ENCODE data around the gene CORO7. TPM values are rescaled to one million over a fixed set of nuclear protein-coding genes. Genes with fewer than 3 reads are reported as not detected.

The CORO7 gene
- total and polyA plus RNA-seq, 2 donors (not counting 1 experiment from before 2014, with no cell fraction given), result 117 to 230 TPM

DNA sequence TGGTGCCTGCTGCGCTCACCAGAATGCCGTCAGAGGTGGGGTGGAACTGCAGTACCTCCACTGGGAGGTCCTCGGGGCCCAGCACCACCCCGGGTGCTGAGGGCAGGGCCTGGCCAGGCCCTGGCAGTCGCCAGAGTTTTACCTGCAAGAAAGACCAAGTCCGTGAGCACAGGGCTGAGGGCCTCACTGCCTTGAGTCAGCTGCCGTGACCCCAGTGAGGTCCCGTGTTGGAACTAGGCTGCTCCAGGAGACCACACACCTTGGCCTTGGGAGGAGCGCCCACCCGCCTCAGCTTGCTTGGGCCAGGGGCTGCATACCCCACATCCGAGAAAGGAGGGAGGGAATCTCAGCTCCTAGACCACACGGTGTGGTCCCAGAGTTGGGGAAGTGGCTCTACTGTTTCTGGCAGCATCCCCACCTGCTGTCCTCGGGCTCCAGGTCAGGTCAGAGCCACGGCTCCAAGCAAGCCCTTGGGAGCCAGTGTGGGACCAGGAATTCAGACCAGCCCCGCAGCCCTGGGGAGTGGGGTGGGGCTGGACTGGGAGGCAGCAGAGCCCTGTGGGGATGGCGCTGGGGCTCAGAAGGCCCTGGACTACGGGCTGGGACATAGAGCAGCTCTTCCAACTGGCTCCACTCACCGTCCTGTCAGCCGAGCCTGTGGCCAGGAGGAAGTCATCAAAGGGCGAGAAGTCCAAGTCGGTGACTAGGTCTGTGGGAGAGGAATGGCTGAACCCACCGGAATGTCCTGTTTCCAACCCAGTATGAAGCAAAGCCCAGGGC lies 8.7 kb downstream of the CORO7 start:
- POLR2A ChIA-PET, result no interaction called here
- H3K4me1 ChIP-seq (ENCODE audit: control insufficient read depth in 2 of 2, insufficient read depth in 2 of 2, low read length in 2 of 2), result peaks cover 0 to 4% of the 10 kb centered on the region in 2 donors
- H3K27me3 Mint-ChIP-seq, result no peaks in the 10 kb centered on the region

More for the DNA sequence above, 8.7 kb downstream of the CORO7 start:
- H3K9me3 Mint-ChIP-seq (ENCODE audit: insufficient read depth), result no peaks in the 10 kb centered on the region
- Histone ChIP-seq H3K36me3 (replicated peaks in 1 of 2; ENCODE audit: control extremely low read depth in 1 of 2, control insufficient read depth in 1 of 2, extremely low read depth in 1 of 2, insufficient read depth in 2 of 2, low read length in 1 of 2) (peaks cover 0 to 93% of the 10 kb centered on the region in 2 experiments), H3K4me2 (replicated peaks; ENCODE audit: low read depth, low read length, poor library complexity, severe bottlenecking) (no peak overlapping the region), H4K20me1 (ENCODE audit: control insufficient read depth, insufficient read depth, low read length, poor library complexity, severe bottlenecking) (peaks cover 88% of the 10 kb centered on the region), H3K79me2 (ENCODE audit: control insufficient read depth, insufficient read depth, low read length) (peaks cover 62% of the 10 kb centered on the region), H3K9ac (ENCODE audit: low read length) (no peak overlapping the region), H3K9me3 (ENCODE audit: control extremely low read depth in 1 of 3, control insufficient read depth in 2 of 3, insufficient read depth in 1 of 3, low read length in 2 of 3) (no peaks in the 10 kb centered on the region), H2AFZ (ENCODE audit: insufficient read depth, low read depth, low read length, poor library complexity, severe bottlenecking) (no peak overlapping the region), H3K4me3 (ENCODE audit: control extremely low read depth in 1 of 5, extremely low read depth in 1 of 5, insufficient read depth in 1 of 5, low read depth in 2 of 5, low read length in 4 of 5) (no peak overlapping the region), H3K27me3 (replicated peaks in 1 of 4; ENCODE audit: control extremely low read depth in 1 of 4, control insufficient read depth in 3 of 4, insufficient read depth in 4 of 4, low read length in 3 of 4) (no peaks in the 10 kb centered on the region), H3K27ac (ENCODE audit: low read length in 2 of 2) (no peak overlapping the region)
- intact Hi-C loops (cut with micrococcal nuclease), result no loop called here
- no peak overlapping the region for H3K4me3 Mint-ChIP-seq
- WGBS (ENCODE audit: insufficient coverage), result 99% methylated on average over 19 of the region's 22 CpGs
- no peak overlapping the region for H3K27ac Mint-ChIP-seq
- CTCF ChIA-PET, result no interaction called here
- DNase-seq, result peak; percentile 15
- no peak for ATAC-seq (ENCODE audit: low read depth)
- TF ChIP-seq, protein P1, sequence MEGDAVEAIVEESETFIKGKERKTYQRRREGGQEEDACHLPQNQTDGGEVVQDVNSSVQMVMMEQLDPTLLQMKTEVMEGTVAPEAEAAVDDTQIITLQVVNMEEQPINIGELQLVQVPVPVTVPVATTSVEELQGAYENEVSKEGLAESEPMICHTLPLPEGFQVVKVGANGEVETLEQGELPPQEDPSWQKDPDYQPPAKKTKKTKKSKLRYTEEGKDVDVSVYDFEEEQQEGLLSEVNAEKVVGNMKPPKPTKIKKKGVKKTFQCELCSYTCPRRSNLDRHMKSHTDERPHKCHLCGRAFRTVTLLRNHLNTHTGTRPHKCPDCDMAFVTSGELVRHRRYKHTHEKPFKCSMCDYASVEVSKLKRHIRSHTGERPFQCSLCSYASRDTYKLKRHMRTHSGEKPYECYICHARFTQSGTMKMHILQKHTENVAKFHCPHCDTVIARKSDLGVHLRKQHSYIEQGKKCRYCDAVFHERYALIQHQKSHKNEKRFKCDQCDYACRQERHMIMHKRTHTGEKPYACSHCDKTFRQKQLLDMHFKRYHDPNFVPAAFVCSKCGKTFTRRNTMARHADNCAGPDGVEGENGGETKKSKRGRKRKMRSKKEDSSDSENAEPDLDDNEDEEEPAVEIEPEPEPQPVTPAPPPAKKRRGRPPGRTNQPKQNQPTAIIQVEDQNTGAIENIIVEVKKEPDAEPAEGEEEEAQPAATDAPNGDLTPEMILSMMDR (IDR thresholded peaks at IDR 0.05), result no peak
- TF ChIP-seq EZH2 (IDR thresholded peaks at IDR 0.05; ENCODE audit: borderline replicate concordance, insufficient read depth, low read depth, low read length, poor library complexity, severe bottlenecking), result no peak
- peaks cover 4% of the 10 kb centered on the region for H3K4me1 Mint-ChIP-seq
